Endothelial cell of umbilical vein (primary cell): Measurements from ENCODE around the gene FABP7. TPM values are rescaled to one million over a fixed set of nuclear protein-coding genes. Genes with fewer than 3 reads are reported as not detected.

Experiments used
- BruUV-seq: library from RNA; stranded (reverse); fragments of 400-500 nt; replicated peaks from 2 replicates; lab custom pipeline; 2021; lab: Mats Ljungman, UMichigan
- CTCF ChIA-PET: fragments of 300-600, 350-600 bp; sonication (Branson Sonifier 250); formaldehyde crosslinking; loops from one replicate; lab custom pipeline; 2021; ENCODE audit warnings: antibody characterized with exemption, inconsistent platforms; lab: Charles Lee
- POLR2A ChIA-PET: fragments of 300-600, 350-600 bp; sonication (Branson Sonifier 250); formaldehyde crosslinking; loops from one replicate; lab custom pipeline; 2021; ENCODE audit warnings: antibody characterized with exemption, inconsistent platforms; lab: Charles Lee
- DNase-seq: peaks from one replicate; pipeline ENCODE4 v3.0.0-alpha.2; 2011; ENCODE audit warnings: low read depth, low spot score
- FAIRE-seq: peaks from 2 replicates; lab custom pipeline; 2011; peaks lifted over from hg19 to GRCh38; lab: Jason Lieb, UNC
- H2AFZ ChIP-seq: 2 replicates; pipeline ENCODE4 v1.6.0; 2012; ENCODE audit warnings: low read depth, low read length, control low read depth, inconsistent platforms
- H3K27ac ChIP-seq: 2 replicates; pipeline ENCODE4 v1.5.1; 2011; ENCODE audit warnings: low read depth, mild to moderate bottlenecking, control low read depth, low read length, moderate library complexity; ENCODE audit not compliant: insufficient read depth
- H3K27me3 ChIP-seq, 2 experiments: 2 replicates each; pipeline versions ENCODE4 v1.6.0 to v1.6.1; 2011; ENCODE audit warnings: low read length in 2 of 2, mixed read lengths in 1 of 2; ENCODE audit not compliant: control insufficient read depth in 2 of 2, insufficient read depth in 2 of 2
- H3K36me3 ChIP-seq, 2 experiments: 2 replicates in 1 of 2; 3 replicates in 1 of 2; pipeline ENCODE4 v1.5.1; 2011; ENCODE audit warnings: low read length in 2 of 2, mild to moderate bottlenecking in 1 of 2, moderate library complexity in 1 of 2; ENCODE audit not compliant: control insufficient read depth in 2 of 2, insufficient read depth in 2 of 2; ENCODE audit errors: extremely low read depth in 1 of 2
- H3K4me1 ChIP-seq: 3 replicates; pipeline ENCODE4 v1.5.1; 2011; ENCODE audit warnings: mild to moderate bottlenecking, low read length; ENCODE audit not compliant: control insufficient read depth, insufficient read depth; ENCODE audit errors: extremely low read depth
- H3K4me2 ChIP-seq: 2 replicates; pipeline ENCODE4 v1.6.1; 2011; ENCODE audit warnings: low read length, control low read depth, mixed read lengths; ENCODE audit not compliant: insufficient read depth
- H3K4me3 ChIP-seq, 3 experiments: fragments of 200-600 bp in 1 of 3; sonication (generic), shearing (Covaris generic) in 1 of 3; replicated peaks in 1 of 3; 2 replicates each; pipeline ENCODE4 v1.5.1; 2011 to 2016; ENCODE audit warnings: control low read depth in 3 of 3, low read length in 3 of 3, mild to moderate bottlenecking in 2 of 3, inconsistent platforms in 1 of 3, low read depth in 1 of 3, moderate library complexity in 1 of 3; ENCODE audit not compliant: insufficient read depth in 1 of 3
- H3K79me2 ChIP-seq: 2 replicates; pipeline ENCODE4 v1.6.0; 2012; ENCODE audit warnings: low read length, inconsistent platforms; ENCODE audit not compliant: control insufficient read depth, insufficient read depth
- H3K9ac ChIP-seq: replicated peaks from 2 replicates; pipeline ENCODE3; 2011; ENCODE audit warnings: low read length, control low read depth; ENCODE audit not compliant: insufficient read depth; ENCODE audit errors: extremely low read depth
- H3K9me1 ChIP-seq: replicated peaks from 3 replicates; pipeline ENCODE4 v1.6.0; 2011; ENCODE audit warnings: mild to moderate bottlenecking, low read length; ENCODE audit not compliant: control insufficient read depth, insufficient read depth; ENCODE audit errors: extremely low read depth
- H3K9me3 ChIP-seq: replicated peaks from 2 replicates; pipeline ENCODE4 v1.5.1; 2012; ENCODE audit warnings: low read length, inconsistent platforms; ENCODE audit not compliant: control insufficient read depth, insufficient read depth
- H4K20me1 ChIP-seq: replicated peaks from 2 replicates; pipeline ENCODE3; 2011; ENCODE audit warnings: mild to moderate bottlenecking, low read length; ENCODE audit not compliant: control insufficient read depth, insufficient read depth; ENCODE audit errors: extremely low read depth
- EZH2 ChIP-seq: IDR thresholded peaks from 2 replicates; pipeline ENCODE4 v1.6.1; 2012; ENCODE audit warnings: borderline replicate concordance, low read depth, mild to moderate bottlenecking, moderate library complexity, low read length, inconsistent platforms; ENCODE audit not compliant: severe bottlenecking
- JUN ChIP-seq: IDR thresholded peaks from 2 replicates; pipeline ENCODE4 v1.6.1; 2011; ENCODE audit warnings: borderline replicate concordance, low read depth; ENCODE audit not compliant: insufficient read length, insufficient read depth
- POLR2A ChIP-seq: IDR thresholded peaks from 2 replicates; pipeline ENCODE4 v1.6.1; 2012; ENCODE audit warnings: low read depth, mild to moderate bottlenecking, control low read depth, low read length
- POLR2AphosphoS5 ChIP-seq: IDR thresholded peaks from 2 replicates; pipeline ENCODE4 v1.6.1; 2012; ENCODE audit warnings: low read depth, mild to moderate bottlenecking, control low read depth, low read length, moderate library complexity; ENCODE audit not compliant: insufficient read depth
- dilution Hi-C: fragments of 300-500 bp; cut with MboI; formaldehyde crosslinking; loops from one replicate; pipeline ENCODE4 v1.15.0; 2019; ENCODE audit warnings: low sequenced_read_pairs; ENCODE audit not compliant: extremely low pct_ligation_motif_present
- intact Hi-C: fragments of 100-400 bp; cut with micrococcal nuclease; formaldehyde crosslinking; loops from one replicate; pipeline ENCODE4 v1.10.0; 2022
- polyA plus RNA-seq, 4 experiments: library from polyadenylated mRNA; depleted of rRNA in 3 of 4; stranded (reverse) in 3 of 4; unstranded in 1 of 4; fragments of >200 nt; gene quantifications; 2 replicates each; pipeline versions ENCODE4 v1.2.1 to v1.2.3, GENCODE V29; 2011 to 2012; ENCODE audit warnings: missing spikeins in 1 of 4
- total RNA-seq: library from RNA; stranded (reverse); gene quantifications from 2 replicates; pipeline ENCODE4 v1.2.3, GENCODE V29; 2021
- TF ChIP-seq, protein P1 (sequence below), 2 donors: IDR thresholded peaks; 1 replicate in 1 of 2; 2 replicates in 1 of 2; pipeline ENCODE4 v1.5.1; 2011; ENCODE audit warnings: low read length in 2 of 2, mild to moderate bottlenecking in 2 of 2, moderate library complexity in 2 of 2, control low read depth in 1 of 2, inconsistent platforms in 1 of 2, low read depth in 1 of 2; ENCODE audit not compliant: insufficient read depth in 1 of 2; ENCODE audit errors: extremely low read depth in 1 of 2

Gene FABP7
- total and polyA plus RNA-seq, 2 donors (not counting 3 experiments of a cell fraction or from before 2014, with no cell fraction given): not detected

DNA sequence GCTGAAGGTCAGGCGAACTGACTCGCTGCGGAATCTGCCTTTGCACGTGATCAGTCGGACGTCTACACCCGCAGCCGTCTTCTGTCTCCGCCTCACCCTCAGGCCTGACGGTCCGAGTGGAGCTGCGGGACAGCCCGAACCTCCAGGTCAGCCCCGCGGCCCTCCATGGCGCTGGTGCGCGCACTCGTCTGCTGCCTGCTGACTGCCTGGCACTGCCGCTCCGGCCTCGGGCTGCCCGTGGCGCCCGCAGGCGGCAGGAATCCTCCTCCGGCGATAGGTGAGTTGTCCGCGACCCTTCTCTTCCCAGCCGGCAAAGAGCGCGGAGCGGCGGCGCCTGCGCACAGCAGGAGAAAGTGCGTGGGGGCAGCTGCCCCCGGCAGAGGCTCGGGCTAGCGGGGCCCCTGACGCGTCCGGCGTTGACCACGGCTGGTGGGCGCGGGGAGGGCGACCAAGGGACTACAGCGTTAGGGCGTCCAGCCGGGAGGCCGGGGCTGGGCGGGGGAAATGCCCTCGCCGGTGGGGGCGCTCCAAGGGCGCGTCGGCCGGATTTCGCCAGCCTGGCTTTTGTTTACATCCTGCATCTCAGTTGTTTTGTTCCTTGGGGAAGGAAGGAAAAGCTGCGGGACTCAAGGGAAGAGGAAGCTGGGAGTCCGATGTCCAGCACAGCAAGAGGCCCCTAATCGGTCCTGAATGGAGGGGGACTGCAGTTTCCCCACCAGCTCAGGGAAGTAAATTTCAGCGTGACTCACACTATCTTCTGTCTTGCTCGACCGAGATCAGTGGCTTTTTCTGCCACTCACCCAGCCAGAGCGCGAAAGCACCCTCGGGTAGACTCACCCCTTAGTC, 9.9 kb downstream of the FABP7 start, which contains the start of gene SMPDL3A:
Gene SMPDL3A, plus strand, starts transcription at position 77 of the 846 bp plus-strand sequence. Its CDS starts 89 bp downstream, at position 166.
- H3K27ac ChIP-seq: peak within 1 kb of the TSS; percentile 31
- intact Hi-C loops (loop anchor here (1.0 to 10.0 kb wide), 4 partner anchors 49 to 395 kb away; partner anchors contain the start of genes HSF2, PKIB and SERINC1), dilution Hi-C loops (no loop called here)
- H3K36me3 ChIP-seq: no peaks in the 10 kb centered on the region
- peak within 1 kb of the TSS; percentile 98 for H2AFZ ChIP-seq
- peak within 1 kb of the TSS; percentile 77 for H3K9ac ChIP-seq
- BruUV-seq: TSS peak; percentile 40
- FAIRE-seq: peak; percentile 67
- peak; percentile 77 for DNase-seq
- H3K4me1 ChIP-seq: peaks cover 6% of the 10 kb centered on the region
- peak within 1 kb of the TSS; percentile 86 for H3K4me2 ChIP-seq
- ChIA-PET CTCF (interaction anchor here (0.7 to 2.2 kb wide), 10 partner anchors 9 to 67 kb away, joined by 3 to 16 read pairs (median 4); no protein-coding TSS in a partner anchor), POLR2A (no interaction called here)
- peak within 1 kb of the TSS; percentile 53 to 91 (median 58) for H3K4me3 ChIP-seq
- H3K9me1 ChIP-seq: no peaks in the 10 kb centered on the region
- H4K20me1 ChIP-seq: no peaks in the 10 kb centered on the region
- H3K79me2 ChIP-seq: no peaks in the 10 kb centered on the region
- no peaks in the 10 kb centered on the region for H3K9me3 ChIP-seq
- peak; percentile 9 for TF ChIP-seq POLR2A
- peak; percentile 41 for TF ChIP-seq POLR2AphosphoS5
- TF ChIP-seq, protein P1, sequence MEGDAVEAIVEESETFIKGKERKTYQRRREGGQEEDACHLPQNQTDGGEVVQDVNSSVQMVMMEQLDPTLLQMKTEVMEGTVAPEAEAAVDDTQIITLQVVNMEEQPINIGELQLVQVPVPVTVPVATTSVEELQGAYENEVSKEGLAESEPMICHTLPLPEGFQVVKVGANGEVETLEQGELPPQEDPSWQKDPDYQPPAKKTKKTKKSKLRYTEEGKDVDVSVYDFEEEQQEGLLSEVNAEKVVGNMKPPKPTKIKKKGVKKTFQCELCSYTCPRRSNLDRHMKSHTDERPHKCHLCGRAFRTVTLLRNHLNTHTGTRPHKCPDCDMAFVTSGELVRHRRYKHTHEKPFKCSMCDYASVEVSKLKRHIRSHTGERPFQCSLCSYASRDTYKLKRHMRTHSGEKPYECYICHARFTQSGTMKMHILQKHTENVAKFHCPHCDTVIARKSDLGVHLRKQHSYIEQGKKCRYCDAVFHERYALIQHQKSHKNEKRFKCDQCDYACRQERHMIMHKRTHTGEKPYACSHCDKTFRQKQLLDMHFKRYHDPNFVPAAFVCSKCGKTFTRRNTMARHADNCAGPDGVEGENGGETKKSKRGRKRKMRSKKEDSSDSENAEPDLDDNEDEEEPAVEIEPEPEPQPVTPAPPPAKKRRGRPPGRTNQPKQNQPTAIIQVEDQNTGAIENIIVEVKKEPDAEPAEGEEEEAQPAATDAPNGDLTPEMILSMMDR (IDR thresholded peaks at IDR 0.05; ENCODE audit: extremely low read depth in 1 of 2, insufficient read depth in 1 of 2, low read depth in 1 of 2, low read length in 2 of 2): peak; percentile 35 to 55
- TF ChIP-seq JUN: no peak
- no peak for TF ChIP-seq EZH2
- peaks cover 9 to 21% of the 10 kb centered on the region in 2 experiments for H3K27me3 ChIP-seq
